CD4-positive, alpha-beta T cell treated with Interleukin-4 for 4 hours (primary cell): ENCODE results near the gene LPCAT1.
"Not testable (repeated sequence)": the region's sequence is repeated elsewhere in the genome, so short reads cannot be mapped to it uniquely, and the experiment has no call there.

Experiments used
- DNase-seq: peaks from one replicate; pipeline ENCODE4 v3.0.0-alpha.2; 2020

Gene LPCAT1

GRCh38 chr5:1540831-1541701 lies 17.3 kb upstream of the LPCAT1 start:
- no peak for DNase-seq

- no peak for DNase-seq
Observed at GRCh38 chr5:1540166-1540565, 16.4 kb upstream of the LPCAT1 start.

- not testable (repeated sequence) for DNase-seq
Observed at GRCh38 chr5:1539393-1540161, 15.8 kb upstream of the LPCAT1 start.

- DNase-seq, result no peak
Observed at GRCh38 chr5:1538741-1539392, 15.1 kb upstream of the LPCAT1 start.

- no peak for DNase-seq
Observed at GRCh38 chr5:1538276-1538675, 14.5 kb upstream of the LPCAT1 start.

GRCh38 chr5:1537603-1538154 lies 13.9 kb upstream of the LPCAT1 start:
- DNase-seq, result no peak

- DNase-seq, result no peak
Observed at GRCh38 chr5:1536871-1537602, 13.3 kb upstream of the LPCAT1 start.

GRCh38 chr5:1536322-1536845 lies 12.6 kb upstream of the LPCAT1 start:
- peak; percentile 86 for DNase-seq

GRCh38 chr5:1535646-1536045 lies 11.9 kb upstream of the LPCAT1 start:
- DNase-seq, result peak; percentile 44

- no peak for DNase-seq
Observed at GRCh38 chr5:1532384-1532783, 8.6 kb upstream of the LPCAT1 start.

- no peak for DNase-seq
Observed at GRCh38 chr5:1529498-1529897, 5.7 kb upstream of the LPCAT1 start.

- DNase-seq, result no peak
Observed at GRCh38 chr5:1527533-1528205, 3.9 kb upstream of the LPCAT1 start.

- no peak for DNase-seq
Observed at GRCh38 chr5:1526681-1527131, 2.9 kb upstream of the LPCAT1 start.

GRCh38 chr5:1526190-1526631 lies 2.5 kb upstream of the LPCAT1 start:
- DNase-seq, result no peak

- no peak for DNase-seq
Observed at GRCh38 chr5:1525624-1526189, 1.9 kb upstream of the LPCAT1 start.

GRCh38 chr5:1524799-1525623 lies 1.3 kb upstream of the LPCAT1 start:
- DNase-seq, result no peak

GRCh38 chr5:1524481-1524798 lies 680 bp upstream of the LPCAT1 start:
- DNase-seq, result no peak

GRCh38 chr5:1523480-1523792 lies 324 bp downstream of the LPCAT1 start:
- peak; percentile 13 for DNase-seq

- DNase-seq, result no peak
Observed at GRCh38 chr5:1522601-1523479, 920 bp downstream of the LPCAT1 start.
